SKM-1 (cell line): Measurements from ENCODE around the gene KRTAP16-1.

ENCODE experiments used
- DNase-seq: peaks from one replicate; lab custom pipeline; 2025; ENCODE audit not compliant: unreplicated experiment; lab: John Stamatoyannopoulos, UW

Gene KRTAP16-1

DNA sequence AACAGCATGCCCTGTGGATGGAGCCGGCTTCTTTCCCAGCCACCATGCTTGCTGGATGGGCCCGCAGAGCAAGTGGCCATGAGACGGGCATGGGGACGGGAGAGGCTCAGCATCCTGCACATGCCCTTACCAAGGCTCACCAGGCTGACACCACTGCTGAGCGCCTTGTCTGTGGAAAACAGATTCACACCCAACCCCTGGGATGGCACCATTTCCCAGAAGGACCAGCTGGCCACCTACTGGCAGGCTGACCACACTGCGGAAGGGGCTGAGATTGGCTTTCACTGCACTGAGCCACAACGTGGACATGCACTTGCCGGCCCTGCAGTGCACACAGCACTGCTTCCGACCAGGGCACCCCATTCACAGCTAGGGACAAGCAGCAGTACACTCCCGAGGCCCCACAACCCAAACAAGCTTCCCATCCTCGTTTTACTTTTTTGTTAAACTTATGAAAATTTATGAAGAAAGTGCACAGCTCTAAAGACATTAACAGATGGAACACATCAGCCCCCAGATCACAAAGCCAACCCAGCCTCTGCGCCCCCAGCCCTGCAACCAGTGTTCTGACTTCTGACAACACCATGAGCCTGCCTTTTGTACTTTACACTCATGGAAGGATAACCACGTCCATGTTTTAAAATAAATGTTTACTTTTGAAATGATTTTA, 20.3 kb upstream of the KRTAP16-1 start:
- no peak for DNase-seq

DNA sequence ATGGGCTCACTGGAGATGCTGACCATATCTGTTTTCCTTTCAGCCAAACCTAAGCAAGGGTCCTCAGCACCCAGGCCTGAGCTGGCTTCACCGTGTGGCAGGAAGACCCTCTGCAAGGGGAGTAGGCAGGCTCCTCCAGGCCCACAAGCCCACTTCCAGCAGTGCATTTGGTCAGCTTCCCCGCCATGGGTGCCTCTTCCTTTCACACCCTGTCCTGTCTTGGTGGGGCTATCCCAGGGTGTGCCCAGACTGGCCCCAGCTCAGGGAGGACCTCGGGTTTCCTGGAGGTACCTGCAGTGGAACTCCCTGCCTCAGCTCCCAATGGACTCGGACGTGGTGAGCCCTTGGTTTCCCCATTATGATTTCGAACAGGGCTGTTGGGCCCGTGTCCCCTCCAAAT, 19.1 kb upstream of the KRTAP16-1 start:
- DNase-seq, result no peak

DNA sequence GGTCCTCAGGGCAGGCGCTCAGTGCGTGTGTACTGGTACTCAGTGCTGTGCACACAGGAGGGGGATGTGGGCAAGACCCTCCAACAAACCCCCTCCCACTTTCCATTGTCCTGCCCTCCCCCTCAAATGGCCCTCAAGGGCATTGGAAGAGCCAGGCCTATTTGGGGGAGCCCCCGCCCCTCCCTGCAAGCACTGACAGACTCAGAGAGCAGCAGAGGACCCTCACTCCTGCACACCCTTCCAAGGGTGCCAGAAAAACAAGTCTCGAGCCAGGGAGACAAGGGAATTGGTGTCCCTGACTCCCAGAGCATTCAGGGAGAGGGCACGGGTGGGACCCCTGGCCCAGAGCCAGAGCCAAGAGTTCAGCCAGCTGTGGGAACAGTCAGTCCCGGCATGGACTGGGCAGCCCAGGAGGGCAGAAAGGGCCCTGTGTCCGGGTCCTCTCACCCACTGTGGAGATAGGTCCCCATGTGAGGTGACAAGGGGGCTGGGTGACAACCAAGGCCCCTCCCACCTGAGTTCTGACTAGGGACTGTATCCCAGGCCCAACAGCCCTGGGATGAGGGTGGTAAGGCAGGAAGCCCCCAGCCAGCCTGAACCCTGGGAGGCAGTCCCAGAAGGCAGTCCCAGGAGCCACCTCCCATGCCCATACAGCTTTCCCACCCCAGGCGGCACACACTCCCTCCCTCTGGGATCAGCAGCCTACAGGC, 18.5 kb upstream of the KRTAP16-1 start:
- no peak for DNase-seq

DNA sequence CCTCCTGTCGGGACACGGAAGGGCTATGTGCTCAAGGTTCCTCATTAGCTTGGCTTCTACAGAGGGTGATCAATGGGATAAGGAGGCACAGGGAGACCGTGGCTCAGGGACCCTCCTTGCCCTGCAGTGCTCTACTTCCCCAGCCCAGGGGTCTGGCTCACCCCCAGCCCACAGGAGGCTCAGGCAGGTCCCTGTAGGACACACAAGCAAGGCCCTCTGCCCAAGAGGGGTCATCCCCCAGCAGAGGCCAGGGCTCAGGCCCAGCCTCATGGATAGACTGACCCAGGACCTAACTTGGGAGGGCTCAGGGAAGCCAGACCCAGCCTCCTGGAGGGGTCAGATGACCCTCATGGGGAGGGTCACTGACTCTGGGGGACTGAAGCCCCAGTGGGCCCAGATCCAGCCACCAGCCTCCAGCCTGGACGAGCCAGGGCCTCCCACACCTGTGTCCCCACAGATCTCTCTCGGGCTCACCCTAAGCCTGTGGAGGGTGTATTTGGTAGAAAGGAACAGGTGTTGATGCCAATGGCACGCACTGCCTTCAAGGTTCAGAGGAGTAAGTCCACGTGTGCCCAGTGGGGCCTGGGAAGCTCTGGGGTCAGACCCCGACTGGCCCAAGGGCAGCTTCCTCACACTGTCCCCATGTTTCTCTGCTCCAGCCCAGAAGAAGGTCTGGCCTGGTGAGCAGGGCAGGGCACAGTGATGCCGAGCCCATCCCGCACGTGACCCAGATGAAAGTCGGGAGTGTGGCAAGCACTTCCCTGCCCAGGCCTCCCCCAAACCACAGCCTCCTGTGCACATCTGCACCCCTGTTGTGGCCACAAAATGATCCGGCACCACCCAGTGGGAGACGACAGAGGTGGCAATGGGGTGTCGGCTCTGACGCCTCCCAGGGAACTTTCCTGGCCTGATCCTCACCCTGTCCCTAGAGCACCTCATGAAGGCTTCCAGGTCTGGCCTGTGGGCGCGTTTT, 17.4 kb upstream of the KRTAP16-1 start:
- no peak for DNase-seq

GRCh38 chr17:41325611-41326010, 16.5 kb upstream of the KRTAP16-1 start:
- DNase-seq, result no peak

DNA sequence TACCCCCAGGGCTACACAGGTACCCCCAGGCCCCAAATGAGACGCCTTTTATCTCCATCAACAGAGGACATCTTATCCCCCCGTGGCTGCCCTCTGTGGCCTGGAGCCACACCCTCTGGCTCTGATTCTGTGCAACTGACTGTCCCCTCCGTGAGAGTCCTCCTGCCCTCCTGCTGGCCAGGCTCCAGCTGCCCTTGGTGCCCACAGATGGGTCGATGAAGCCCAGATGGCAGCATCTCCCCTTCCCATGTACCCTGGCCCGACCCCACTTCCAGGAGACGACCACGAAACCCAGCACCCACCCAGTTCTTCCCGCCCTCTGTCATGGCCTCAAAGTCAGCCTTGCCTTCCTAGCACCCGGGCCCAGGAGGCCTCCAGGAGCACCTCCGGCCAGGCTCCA, 16.0 kb upstream of the KRTAP16-1 start:
- no peak for DNase-seq

- DNase-seq, result no peak
Observed at GRCh38 chr17:41324180-41325075, 15.3 kb upstream of the KRTAP16-1 start.

DNA sequence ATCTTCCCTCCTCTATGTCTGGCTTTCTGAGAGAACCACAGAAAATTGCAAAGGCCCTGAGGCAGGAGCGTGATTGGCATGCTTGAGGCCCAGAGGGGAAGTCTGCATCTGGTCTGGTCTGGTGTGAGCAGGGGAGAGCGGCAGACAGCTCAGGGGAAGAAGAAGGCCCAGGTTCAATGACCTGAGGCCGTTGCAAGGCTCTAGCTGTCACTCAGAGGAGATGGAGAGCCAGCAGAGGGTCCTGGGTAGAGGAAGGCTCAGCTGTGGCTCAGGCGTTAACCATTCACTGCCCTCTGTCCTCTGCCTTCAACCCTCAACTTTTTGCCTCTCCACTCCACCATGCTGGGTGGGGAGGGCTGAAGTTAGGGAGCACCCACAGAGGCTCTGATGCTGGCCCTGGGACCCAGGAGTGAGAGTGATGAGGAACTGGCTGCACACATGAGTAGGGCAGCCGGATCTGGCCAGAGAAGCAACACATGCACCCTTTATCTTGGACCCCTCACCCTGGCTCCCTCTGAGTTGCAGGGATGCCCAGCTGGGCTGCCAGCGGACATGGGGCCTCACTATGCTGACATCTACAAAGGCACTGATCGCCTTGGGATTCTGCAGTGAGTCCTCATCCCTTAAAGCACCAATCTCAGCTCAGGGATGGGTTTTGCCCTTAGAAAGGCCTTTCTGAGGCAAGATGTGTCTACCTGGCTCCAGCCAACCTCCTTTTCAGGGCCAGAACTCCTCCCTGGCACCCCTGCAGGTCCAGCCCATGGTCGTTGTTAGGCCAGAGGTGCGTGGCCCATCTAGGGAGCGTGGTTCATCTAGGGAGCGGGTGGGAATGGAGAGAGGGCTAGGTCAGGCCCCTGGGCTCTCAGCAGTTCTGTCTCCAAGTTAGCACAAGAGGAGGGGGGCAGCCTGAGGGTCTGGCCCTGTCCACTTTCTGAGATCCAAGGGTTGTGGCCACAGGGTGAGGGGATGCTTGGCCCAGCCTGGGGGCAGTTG, 14.1 kb upstream of the KRTAP16-1 start:
- DNase-seq, result no peak

DNA sequence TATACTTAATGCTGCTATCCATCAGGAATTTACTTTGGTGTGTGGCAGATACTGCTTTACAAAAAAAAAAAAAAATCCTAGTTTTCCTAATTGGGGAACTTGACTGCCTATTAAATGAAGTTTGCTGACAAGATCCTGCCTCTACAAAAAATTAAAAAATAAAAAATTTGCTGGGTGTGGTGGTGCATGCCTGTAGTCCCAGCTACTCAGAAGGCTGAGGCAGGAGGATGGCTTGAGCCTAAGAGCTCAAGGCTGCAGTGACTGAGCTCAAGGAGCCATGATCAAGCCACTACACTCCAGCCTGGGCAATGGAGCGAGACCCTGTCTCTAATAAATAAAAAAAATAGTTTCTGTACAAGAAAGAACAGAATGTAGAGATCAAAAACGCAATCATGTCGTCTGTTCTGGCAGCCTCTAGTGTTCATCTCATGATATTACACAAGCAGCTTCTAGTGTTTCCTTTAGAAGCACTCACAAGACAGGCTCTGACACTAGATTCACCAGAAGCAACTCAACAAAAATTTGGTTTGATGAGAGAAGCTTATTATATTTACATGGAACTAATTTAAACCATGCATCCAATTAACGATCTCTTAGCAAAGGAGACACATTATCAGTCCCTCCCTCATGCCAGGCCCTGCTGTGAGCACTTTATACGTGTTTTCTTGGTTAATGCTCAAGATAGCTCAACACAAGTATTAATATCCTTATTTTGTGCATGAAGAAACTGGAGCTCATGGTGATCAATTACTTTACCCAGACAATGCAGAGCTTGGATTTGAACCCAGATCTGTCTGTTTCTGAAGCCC, 13.2 kb upstream of the KRTAP16-1 start:
- no peak for DNase-seq

- DNase-seq, result no peak
Observed at GRCh38 chr17:41318231-41318630, 9.1 kb upstream of the KRTAP16-1 start.

DNA sequence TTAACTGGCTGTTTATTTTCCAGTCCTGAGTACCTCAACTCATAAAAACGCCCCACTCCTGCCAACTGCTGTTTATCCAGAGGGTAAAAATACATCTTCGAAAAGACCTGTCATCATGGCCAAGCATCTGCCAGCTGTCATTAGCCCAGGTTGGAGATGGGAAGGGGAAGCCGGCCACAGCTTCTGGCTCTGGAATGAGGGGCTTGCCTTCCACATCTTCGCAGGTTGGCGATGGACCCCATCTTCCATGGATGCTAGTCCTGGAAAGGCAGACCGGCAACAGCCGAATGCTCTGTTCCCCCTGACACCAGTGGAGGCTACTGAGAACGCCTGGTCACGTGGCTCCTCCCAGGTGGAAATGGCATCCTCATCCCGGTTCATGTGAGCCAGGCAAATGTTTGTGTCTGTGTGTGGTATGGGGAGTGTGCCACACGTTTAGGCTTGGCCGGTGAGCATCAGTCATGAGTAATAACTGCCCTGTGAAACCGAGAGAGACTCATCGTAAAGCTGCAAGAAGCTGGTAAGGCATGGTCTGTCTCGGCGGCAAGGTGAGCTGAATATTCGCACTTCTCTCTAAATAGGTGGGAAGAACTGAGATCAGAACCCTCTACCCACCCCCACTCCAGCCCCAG, 6.8 kb upstream of the KRTAP16-1 start:
- DNase-seq, result no peak

GRCh38 chr17:41315204-41315794, 6.2 kb upstream of the KRTAP16-1 start, which contains the start of gene KRTAP17-1:
Gene KRTAP17-1, minus strand, starts transcription at chr17:41315710. Its CDS starts 60 bp downstream, at chr17:41315650.
- no peak for DNase-seq

- no peak for DNase-seq
Observed at GRCh38 chr17:41311111-41311510, 2.0 kb upstream of the KRTAP16-1 start.

DNA sequence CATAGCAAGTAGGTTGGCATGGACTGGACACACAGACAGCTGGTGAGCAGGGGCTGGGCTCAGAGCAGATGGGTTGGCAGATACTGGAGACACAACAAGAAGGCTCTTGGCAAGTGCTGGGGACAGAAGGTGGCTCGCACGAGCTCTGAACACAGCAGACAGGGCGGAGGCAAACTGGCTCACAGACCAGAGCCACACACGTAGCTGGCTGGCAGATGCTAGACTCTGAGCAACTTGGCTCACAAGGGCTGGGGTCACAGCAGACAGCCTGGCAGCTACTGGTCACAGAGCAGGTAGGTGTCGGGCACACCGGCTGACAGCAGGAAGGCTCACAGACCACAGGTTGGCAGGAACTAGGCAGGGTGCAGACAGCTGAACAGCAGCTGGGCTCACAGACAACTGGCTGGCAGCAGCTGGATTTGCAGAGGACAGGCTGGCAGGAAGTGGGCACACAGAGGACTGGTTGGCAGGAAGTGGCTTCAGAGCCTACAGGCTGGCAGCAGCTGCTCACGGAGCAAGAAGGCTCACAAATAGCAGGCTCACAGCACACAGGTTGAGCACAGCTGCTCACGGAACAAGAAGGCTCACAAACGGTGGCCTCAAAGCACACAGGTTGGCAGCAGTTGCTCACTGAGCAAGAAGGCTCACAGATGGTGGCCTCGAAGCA, 725 bp downstream of the KRTAP16-1 start:
- DNase-seq, result no peak

- DNase-seq, result no peak
Observed at GRCh38 chr17:41307647-41308046, 1.5 kb downstream of the KRTAP16-1 start.

DNA sequence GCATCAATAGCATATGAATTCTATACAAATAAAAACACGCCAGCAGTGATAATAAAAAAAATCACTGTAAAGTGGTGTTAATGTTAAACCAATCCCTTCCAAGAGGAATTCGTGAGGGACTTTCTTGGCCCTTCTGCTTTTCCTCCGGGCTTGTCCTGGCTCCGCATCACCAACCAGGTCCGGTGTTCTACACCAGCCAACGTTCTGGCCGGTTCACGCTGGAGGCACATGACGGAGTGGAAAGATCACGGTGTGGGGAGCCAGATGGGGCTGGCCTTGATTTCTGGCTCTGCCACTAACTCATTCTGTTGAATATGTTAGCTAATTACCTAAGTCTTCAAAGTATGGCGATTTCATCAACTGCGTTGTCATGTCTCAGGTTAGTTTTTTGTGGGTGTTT, 5.0 kb downstream of the KRTAP16-1 start:
- DNase-seq, result no peak

DNA sequence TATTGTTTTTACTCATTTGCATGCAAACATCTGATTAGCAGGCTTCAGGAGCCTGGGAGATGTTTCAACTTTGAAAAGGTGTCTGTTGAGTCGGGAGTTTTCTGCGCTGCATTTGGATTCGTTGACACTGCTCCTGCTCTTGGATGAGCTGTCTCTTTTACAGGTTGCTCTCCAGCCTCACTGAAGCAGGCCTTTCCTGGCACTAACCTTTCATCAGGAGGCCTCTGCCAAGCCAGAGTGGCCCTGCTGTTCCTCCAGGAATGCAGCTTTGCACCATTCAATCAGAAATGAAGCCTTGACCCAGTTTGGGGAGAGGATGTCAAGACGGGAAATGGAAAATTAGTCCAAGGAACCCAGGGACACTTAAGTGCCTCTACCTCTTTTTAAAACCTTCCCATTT, 6.1 kb downstream of the KRTAP16-1 start:
- DNase-seq, result no peak
